ENCODE measurements around the gene PPP1R37. TPM values are rescaled to one million over a fixed set of nuclear protein-coding genes. Genes with fewer than 3 reads are reported as not detected.

The PPP1R37 gene
- total RNA-seq, 2 experiments from 2014 or later: 13.3 to 15.3 TPM

DNA sequence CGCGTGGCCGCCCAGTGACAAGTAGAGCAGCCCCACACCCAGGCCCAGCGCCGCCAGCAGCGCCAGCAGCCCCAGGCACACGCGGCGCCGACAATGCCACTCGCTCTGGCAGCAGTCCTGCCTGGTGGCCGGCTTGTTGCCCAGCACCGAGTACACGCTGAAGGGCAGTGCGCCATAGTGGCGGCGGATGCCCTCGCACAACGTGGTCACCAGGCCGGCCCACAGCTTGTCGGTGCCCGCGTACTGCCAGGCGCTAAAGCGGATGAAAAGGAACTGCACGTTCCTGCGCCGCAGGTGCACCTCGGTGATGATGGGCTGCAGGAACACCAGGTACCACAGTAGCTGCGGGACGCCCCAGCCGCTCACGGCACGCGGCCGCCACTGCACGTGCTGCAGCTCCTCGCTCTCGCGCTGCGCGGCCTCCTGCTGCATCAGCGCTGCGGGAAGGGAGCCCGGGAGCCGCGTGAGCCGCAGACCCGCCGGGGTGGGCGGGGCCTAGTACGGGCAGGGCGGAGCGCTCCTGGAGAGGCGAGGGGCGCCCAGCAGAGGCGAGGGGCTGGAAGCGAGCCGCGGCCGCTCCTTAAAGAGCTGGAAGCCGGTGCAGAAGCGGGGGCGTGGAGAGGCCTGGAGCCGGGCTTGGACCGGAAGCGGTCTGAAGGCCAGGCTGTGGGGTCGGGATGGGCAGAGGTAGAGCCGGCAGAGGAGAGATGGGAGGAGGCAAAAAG, 60.5 kb downstream of the PPP1R37 start:
- peaks cover 36% of the 10 kb centered on the region for H3K27me3 Mint-ChIP-seq
- H3K27ac Mint-ChIP-seq: peak overlapping the region; percentile 34
- no peaks in the 10 kb centered on the region for H3K9me3 Mint-ChIP-seq
- peaks cover 12% of the 10 kb centered on the region for H3K36me3 Mint-ChIP-seq
- DNase-seq: peak; percentile 55
- peak overlapping the region; percentile 47 for H3K4me3 Mint-ChIP-seq
- peaks cover 25% of the 10 kb centered on the region for H3K4me1 Mint-ChIP-seq

DNA sequence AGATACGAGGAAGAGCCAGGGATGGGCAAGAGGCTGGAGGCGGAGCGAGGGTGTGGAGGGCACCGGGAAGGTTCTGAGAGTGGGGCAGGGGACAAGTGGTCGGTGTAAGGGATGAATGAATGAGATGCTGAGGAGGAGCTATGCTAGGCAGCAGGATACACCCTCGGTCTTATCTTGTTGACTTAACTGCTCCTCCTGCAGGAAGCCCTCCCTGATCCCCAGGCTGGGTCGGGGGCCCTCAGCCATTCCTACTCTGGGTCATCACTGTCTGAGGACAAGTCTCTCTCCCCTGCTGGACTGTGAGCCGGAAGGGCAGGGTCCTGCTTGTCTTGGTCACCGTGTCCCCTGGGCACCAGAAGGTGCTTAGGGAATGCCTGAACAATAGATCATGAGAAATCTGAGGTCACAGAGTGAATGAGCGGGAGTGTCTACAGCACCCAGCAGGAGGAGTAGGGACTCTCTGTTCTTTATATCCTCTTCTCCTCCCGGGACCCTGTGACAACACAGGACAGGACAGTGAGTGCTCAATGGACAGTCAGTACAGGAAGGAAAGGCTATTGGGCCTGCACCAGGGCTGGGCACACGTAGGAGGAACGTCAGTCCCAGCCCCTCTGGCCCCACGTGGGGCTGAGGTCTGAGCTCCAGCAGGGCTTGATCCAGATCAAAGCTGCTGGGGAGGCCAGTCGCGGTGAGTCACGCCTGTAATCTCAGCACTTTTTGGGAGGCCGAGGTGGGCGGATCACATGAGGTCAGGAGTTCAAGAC, 61.3 kb downstream of the PPP1R37 start:
- Mint-ChIP-seq H3K27me3 (peaks cover 36% of the 10 kb centered on the region), H3K4me3 (peak overlapping the region; percentile 47), H3K36me3 (peaks cover 12% of the 10 kb centered on the region), H3K4me1 (peaks cover 21% of the 10 kb centered on the region), H3K27ac (peak overlapping the region; percentile 34), H3K9me3 (no peaks in the 10 kb centered on the region)
- no peak for DNase-seq

DNA sequence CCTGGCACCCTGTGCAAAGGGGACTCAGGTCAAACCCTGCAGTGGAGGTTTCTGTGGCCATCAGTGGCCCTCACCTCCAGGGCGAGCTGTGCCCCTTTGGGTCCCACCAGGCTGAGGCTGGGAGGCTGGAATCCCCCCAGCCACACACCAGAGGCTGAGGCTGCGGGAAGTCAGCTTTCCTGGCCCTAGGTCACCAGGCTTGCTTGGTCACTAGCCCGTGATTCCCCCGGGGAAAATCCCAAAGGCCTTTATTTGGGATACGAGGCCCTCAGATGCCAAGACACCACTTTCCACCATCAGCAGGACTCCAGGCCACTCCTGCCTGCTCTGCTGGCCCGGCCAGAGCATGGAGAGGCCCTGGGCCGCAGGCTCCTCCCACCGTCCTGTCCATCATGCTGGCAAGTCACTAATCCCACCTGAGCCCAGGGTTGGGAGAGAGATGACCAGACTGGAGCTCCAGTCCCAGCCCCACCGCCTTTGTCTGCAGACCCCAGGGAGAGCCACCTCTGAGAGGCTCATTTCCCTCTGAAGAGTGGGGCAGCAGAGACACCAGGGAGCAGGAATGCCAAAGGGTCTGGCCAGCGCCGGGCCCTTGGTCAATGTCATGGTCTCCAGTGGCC, 63.1 kb downstream of the PPP1R37 start:
- H3K4me3 Mint-ChIP-seq: no peak overlapping the region
- H3K27me3 Mint-ChIP-seq: peaks cover 36% of the 10 kb centered on the region

DNA sequence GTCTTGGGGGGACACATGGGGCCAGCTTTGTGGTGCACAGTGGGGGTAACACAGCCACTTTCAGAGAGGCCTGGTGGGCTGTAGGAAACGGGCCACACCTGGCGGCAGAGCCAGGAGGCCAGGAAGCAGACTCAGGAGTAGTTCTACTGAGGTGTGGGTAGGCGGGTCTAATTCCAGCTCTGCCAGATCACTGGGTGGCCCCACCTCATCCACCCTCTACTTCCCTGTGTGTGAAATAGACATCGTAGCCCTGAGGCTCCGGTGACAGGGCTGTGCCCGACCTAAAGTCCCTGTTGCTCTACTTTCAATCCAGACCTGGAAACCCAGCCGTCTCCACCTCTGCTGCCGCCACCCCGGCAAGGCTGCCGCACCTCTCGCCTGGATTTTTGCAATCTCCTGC, 63.8 kb downstream of the PPP1R37 start:
- Mint-ChIP-seq H3K36me3 (peaks cover 7% of the 10 kb centered on the region), H3K27ac (no peak overlapping the region), H3K27me3 (peaks cover 32% of the 10 kb centered on the region), H3K4me3 (no peak overlapping the region), H3K4me1 (peaks cover 14% of the 10 kb centered on the region), H3K9me3 (no peaks in the 10 kb centered on the region)
- DNase-seq: no peak

More for the DNA sequence above, 63.1 kb downstream of the PPP1R37 start:
- H3K9me3 Mint-ChIP-seq: no peaks in the 10 kb centered on the region
- DNase-seq: no peak
- peaks cover 18% of the 10 kb centered on the region for H3K4me1 Mint-ChIP-seq
- H3K27ac Mint-ChIP-seq: no peak overlapping the region
- H3K36me3 Mint-ChIP-seq: peaks cover 12% of the 10 kb centered on the region

DNA sequence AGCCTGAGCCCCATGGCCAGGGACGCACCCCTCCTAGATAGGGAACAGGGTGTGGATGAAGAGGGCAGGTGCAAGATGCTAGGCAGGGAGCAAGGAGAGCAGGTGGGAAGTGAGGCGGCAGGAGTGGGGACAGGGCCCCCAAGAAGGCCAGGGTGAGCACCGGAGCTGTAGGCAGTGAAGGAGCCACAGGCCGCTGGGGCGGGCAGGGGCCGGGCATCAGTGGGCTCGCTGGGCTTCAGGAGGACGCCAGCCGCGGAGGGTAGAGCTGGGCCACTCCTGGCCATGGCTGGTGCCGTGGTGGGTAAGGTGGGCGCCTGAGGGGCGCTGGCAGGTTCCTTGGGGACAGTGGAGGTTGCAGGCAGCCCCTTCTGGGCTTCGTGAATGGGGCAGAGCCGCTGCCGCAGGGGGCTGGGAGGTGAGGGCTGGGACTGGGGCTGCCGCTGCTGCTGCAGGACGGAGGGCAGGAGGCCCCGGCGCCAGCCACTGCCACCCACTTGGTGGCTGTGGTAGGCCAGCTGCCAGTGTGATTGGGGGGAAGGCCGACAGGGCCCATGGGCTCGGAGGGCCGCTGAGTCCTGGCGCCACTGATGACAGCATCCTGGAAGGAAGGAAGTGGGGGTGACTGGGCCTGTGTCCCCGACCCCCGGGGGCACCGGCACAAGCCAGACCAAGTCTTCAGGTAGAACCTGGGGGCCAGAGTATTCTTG, 65.7 kb downstream of the PPP1R37 start:
- Mint-ChIP-seq H3K36me3 (peaks cover 2% of the 10 kb centered on the region), H3K4me1 (peaks cover 9% of the 10 kb centered on the region), H3K27me3 (peaks cover 21% of the 10 kb centered on the region), H3K4me3 (no peak overlapping the region), H3K27ac (no peak overlapping the region), H3K9me3 (no peaks in the 10 kb centered on the region)
- DNase-seq: no peak

DNA sequence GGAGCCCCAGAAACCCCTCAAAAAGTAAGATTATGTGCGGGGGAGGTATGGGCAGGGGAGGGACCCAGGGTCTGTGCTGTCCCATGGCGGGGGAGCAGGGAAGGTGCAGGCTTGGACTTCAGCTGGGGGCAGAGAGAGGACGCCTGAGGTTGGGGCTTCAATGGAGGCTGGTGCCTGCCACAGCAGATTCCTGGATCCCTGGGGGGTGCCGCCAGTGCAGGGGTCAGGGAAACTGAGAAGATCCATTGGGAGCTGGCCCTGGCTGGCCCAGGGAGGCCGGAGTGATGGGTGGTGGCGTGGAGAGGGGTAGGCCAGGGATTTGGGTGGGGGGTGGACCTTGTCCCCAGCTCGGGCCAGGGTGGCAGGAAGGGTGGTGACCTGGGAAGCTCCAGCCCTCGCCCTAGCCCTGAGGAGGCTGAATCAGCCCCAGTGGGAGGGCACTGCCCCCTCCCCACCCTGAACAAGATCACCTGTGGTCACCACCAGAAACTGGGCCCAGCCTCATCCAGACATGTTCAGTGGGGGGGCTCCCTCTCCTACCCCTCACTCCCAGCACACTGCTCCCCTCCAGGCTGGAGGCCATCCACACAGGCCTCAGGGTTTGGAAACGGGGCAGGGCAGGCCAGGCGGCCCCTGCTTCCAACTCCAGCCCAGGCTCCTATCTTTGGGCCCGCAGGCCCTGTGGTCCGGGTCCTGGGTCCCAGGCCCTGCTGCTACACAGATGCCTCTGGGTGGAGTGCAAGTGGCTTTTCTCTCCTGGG, 66.4 kb downstream of the PPP1R37 start:
- Mint-ChIP-seq H3K36me3 (no peaks in the 10 kb centered on the region), H3K9me3 (no peaks in the 10 kb centered on the region), H3K4me3 (no peak overlapping the region), H3K4me1 (peaks cover 10% of the 10 kb centered on the region), H3K27me3 (peaks cover 14% of the 10 kb centered on the region), H3K27ac (no peak overlapping the region)
- no peak for DNase-seq

DNA sequence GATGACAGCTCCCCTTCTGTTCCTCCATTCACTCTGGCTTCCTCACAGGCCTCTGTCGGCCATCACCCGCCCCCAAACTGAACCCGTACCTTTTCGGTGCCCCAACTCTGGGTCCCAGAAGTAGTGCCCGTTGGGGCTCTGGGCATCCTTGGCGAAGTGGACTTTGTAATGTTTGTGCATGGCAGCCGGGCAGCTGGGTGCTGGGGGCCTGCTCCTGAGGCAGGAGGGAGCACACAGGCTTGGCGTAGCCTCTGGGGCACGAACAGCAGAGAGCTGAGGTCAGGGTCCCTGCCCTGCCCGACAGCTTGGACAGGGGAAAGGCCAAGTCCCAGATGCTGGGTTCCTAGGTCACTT, 67.0 kb downstream of the PPP1R37 start:
- Mint-ChIP-seq H3K9me3 (no peaks in the 10 kb centered on the region), H3K4me1 (peaks cover 9% of the 10 kb centered on the region), H3K27ac (no peak overlapping the region), H3K27me3 (peaks cover 10% of the 10 kb centered on the region), H3K4me3 (no peak overlapping the region), H3K36me3 (no peaks in the 10 kb centered on the region)
- DNase-seq: no peak

DNA sequence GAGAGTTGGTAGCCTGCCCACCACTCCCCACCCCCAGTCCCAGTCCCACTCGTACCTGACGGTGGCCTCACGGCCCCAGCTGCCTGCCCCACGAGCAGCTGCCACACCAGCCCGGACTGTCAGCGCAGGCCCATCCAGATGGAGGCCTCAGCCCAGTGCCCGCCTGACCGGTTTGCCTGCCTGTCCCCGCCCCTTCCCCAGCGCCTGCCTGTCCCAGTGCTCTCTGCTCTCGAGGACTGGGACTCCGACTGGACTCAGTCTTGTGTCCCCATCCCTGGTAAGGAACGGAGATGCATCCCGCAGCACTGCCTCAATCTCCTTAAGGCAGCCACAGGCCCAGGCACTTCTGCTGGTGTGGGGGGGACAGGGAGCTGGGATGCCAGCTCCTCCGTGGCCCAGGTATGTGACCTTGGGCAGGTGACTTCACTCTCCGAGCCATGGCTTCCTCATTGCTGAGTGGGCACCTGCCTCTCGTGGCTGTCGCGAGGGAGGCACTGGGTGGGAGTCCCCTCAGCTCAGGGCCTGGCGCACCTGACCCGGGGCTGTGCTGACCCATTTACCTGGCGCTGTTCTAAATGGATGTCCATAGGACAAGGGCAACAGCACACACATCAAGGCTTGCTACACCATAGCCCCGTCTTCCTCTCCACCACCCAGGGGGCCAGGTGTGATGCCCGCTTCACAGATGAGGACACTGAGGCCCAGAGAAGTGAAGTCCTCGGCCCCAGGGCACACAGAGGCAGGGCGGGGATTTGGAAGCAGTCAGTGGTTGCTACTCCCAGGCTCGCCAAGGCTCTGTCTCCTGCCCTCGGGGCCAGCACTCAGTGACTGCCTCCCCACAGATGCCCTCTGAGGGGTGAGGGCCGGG, 68.1 kb downstream of the PPP1R37 start, which contains the start of gene NKPD1:
Gene NKPD1, minus strand, starts transcription at position 113 of the 868 bp plus-strand sequence. CDS start 832 bp downstream, outside the sequence.
- no peaks in the 10 kb centered on the region for H3K36me3 Mint-ChIP-seq
- H3K9me3 Mint-ChIP-seq: no peaks in the 10 kb centered on the region
- no peak for DNase-seq
- H3K27me3 Mint-ChIP-seq: peaks cover 3% of the 10 kb centered on the region
- no peak within 1 kb of the TSS for H3K4me3 Mint-ChIP-seq
- H3K27ac Mint-ChIP-seq: no peak within 1 kb of the TSS
- peaks cover 11% of the 10 kb centered on the region for H3K4me1 Mint-ChIP-seq

DNA sequence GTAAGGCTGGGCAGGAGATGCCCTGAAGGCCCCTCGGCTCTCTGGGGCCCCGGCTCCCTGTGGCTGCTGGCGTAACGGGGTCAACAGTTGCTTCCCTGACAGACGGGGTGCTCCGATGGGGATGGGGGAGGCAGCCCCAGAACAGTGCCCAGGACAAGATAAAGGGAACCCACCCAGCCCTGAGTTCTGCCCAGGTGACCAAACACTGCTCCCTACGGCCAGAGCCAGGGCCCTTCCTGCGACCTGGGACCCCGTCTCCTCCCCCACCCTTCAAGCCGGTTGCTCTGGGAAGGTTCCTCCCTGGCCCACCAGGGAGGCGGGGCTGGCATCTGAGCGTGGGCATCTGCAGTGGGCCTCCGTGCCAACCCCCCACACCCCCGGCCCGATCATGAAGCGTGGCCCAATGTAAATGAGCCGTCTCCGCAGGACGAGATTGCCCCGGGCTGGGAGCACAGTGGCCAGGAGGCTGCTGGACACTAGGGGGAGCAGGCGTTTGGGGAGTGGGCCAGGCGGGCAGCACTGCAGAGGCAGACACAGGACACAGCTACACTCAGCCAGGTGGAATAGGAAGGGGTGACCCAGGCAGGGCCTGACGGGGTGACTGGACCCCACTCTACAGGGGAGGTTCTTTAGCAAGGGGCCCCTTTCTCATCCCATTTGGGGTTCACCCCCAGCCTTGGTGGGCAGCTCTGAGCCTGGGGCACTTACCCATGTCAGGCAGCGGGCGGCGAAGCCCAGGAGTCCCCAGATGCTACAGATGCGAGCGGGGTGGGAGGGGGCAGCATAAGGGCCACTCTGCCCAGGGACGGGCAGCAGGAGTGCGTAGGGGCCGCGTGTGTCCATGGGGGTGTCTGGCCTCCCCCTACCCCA, 69.0 kb downstream of the PPP1R37 start:
- H3K27me3 Mint-ChIP-seq: peaks cover 3% of the 10 kb centered on the region
- H3K27ac Mint-ChIP-seq: no peak overlapping the region
- no peaks in the 10 kb centered on the region for H3K36me3 Mint-ChIP-seq
- H3K9me3 Mint-ChIP-seq: no peaks in the 10 kb centered on the region
- DNase-seq: no peak
- H3K4me1 Mint-ChIP-seq: peaks cover 12% of the 10 kb centered on the region
- H3K4me3 Mint-ChIP-seq: no peak overlapping the region

DNA sequence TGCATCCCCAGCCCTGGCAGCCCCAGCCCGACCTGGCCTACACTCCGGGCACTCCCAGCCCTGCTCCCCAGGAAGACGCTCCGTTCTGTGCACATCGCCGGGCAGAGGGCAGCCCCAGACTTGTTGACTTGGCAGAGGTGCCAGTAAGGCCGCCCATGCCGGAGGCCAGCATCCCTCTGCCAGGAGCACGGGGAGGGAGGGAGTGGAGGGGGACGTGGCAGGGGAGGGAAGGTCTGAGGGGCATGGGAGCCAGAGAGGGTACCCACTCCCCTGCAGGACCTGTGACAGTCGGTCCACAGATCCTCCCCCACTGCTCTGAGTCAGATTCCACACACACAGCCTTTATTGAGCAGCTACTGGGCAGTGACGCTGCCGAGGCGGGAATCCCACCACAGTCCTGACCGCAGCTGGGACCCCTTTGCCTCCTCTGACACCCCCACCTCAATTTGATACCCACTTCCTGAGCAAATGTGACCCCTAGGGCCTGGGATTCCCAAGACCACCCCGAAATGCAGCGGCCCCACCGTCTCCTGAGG, 69.7 kb downstream of the PPP1R37 start:
- Mint-ChIP-seq H3K9me3 (no peaks in the 10 kb centered on the region), H3K36me3 (no peaks in the 10 kb centered on the region), H3K4me1 (peaks cover 14% of the 10 kb centered on the region), H3K4me3 (no peak overlapping the region), H3K27me3 (peaks cover 3% of the 10 kb centered on the region), H3K27ac (no peak overlapping the region)
- DNase-seq: no peak

DNA sequence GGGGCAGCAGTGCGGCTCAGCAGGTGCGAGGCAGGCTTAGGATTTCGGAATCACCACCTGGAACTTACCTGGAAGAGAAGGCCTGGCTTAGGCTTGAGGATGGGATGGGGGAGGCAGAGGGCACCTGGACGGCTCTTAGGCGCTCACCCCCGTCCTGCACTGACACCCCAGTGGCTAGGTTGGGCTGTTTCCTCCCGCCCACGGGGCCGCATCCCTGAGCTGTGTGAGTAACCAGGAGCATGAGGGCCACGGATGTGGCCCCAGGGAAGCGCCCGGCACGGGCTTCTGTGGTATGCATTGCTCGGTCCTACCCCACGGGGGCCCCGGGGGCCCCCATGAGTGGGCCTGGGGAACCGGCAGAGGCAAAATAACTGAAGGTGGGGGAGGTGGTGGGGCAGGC, 70.2 kb downstream of the PPP1R37 start:
- no peak overlapping the region for H3K4me3 Mint-ChIP-seq
- no peaks in the 10 kb centered on the region for H3K36me3 Mint-ChIP-seq
- no peak for DNase-seq
- H3K27me3 Mint-ChIP-seq: peaks cover under 1% of the 10 kb centered on the region
- peaks cover 14% of the 10 kb centered on the region for H3K4me1 Mint-ChIP-seq
- H3K9me3 Mint-ChIP-seq: no peaks in the 10 kb centered on the region
- no peak overlapping the region for H3K27ac Mint-ChIP-seq

DNA sequence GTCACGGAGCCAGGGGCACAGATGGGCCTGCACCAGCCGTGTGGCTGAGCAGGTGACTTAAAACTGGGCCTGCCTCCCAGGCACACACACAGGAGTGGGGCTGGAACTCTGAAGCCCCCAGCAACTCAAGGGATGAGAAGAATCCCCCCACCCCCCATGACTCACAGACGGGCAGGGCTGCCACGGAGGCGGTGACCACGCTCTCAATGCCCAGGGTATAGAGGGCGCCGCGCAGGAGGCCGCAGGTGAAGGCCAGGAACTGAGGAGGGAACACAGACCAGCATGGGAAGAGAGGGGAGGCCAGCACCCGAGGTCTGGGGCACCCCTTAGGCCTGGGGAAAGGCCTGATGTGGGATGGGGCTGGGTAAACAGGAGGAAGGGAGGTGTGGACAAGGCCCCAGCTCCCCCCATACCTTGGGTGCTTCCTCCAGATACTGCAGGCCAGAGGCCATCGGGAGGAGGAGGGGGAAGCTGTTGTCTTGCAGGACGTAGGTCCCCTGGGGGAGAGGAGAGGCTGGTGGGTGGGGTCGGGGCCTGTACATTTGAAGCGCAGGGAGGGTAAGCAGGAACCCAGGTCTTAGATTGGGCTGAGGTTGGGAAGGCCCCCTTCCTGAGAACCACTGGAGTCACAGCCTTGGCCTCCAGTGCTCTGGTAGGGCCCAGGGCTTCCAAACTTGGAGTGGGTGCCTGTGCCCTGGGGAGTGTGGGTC, 70.9 kb downstream of the PPP1R37 start:
- Mint-ChIP-seq H3K4me1 (peaks cover 14% of the 10 kb centered on the region), H3K4me3 (no peak overlapping the region), H3K36me3 (no peaks in the 10 kb centered on the region), H3K9me3 (no peaks in the 10 kb centered on the region), H3K27ac (peak overlapping the region; percentile 66), H3K27me3 (no peaks in the 10 kb centered on the region)
- no peak for DNase-seq

Measured in activated naive CD8-positive, alpha-beta T cell treated with anti-CD3 and anti-CD28 coated beads for 36 hours (primary cell).